Suppressor macrophage (primary cell): ENCODE measurements around the gene PEX11B.
"Not testable (repeated sequence)": the region's sequence is repeated elsewhere in the genome, so short reads cannot be mapped to it uniquely, and the experiment has no call there.

Experiments
- DNase-seq, 4 experiments: peaks; one replicate each; pipeline ENCODE4 v3.0.0-alpha.2; 2020 to 2022

PEX11B gene

DNA sequence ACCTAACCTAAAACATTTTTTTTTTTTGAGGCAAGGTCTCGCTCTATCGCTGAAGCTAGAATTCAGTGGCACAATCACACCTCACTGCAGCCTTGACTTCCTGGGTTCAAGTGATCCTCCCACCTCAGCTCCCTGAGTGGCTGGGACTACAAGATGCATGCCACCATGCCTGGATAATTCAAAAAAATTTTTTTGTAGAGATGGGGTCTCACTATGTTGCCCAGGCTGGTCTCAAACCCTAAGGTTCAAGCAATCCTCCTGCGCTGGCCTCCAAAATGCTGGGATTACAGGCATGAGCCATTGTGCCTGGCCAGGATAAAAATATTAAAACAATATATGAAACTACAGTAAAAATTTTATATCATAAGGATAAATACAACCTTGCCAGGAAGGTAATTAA lies 34.4 kb upstream of the PEX11B start:
- no peak for DNase-seq

DNA sequence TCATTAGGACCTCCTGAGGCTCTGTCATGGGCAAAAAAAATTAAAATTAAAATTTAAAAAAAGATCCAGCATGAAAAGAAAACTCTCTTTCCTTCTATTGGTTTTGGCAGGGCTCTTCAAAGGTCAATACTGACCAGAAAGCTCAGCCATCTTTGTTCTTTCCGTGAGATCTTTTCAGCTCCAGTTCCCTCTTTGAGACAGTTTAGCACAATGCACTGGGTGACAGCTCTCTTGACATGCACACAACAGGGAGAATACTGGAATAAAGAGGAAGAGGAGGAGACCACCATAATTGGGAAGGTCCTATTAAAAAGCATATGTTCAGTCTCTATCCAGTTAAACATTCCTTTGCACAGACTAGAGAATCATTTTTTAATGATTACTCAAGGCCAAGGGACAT lies 33.0 kb upstream of the PEX11B start:
- DNase-seq, result no peak

DNA sequence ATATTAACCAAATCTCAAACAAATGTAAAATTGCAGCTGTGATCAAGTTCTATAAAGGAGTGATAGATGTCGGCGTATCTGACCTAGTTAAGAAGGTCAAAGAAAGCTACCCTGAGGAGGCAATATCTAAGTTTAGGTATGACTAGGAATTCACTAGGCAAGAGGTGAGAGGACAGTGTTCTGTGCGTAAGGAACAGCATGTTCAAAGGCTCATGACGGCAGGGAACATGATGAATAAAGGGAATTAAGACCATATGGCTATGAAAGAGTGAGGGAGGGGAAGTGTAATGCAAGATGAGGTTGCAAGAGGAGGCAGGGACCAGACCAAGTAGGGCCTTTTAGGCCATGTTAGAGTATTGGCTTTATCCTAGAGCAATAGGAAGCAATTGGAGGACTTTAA lies 30.7 kb upstream of the PEX11B start:
- no peak for DNase-seq

DNA sequence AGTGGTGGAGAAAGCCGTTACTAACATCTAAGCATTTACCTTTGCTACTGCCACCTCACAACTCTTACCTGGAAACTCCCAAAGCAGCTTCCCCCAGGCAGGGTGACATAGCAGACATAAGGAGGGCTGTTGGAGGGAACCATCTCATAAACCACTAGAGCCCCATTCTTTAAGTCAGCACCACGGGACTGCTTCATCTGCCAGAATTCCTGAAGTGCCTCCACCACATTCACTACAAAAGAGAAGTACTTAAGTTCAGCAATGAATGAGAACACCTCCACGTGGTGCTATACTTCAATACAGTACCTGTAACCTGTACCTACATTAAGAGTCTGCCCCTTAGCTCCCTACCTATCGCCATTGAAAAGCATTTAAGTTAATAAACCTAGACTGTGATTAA lies 29.0 kb upstream of the PEX11B start:
- no peak for DNase-seq

DNA sequence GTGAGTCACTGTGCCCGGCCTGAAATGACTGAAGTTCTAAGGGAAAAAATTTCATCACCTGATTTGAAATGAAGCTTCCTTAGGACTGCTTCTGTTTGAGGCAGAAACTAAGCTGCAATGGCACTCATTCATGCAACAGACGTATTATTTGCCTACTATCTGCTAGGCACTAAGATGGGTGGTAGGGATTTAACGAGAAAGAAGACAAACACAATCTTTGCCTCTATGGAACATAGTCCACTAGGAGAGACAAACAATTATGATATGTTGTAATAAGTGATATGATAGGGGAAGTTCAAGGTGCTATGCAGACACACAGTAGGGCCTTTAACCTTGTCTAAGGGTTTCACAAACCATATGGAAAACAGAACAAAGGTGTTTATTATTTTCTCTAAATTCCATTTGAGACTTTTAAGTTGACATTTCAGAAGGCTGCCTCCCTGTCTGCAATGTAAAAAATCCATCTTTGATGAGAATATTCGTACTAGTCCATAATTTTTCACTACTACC lies 28.0 kb upstream of the PEX11B start:
- DNase-seq, result no peak

DNA sequence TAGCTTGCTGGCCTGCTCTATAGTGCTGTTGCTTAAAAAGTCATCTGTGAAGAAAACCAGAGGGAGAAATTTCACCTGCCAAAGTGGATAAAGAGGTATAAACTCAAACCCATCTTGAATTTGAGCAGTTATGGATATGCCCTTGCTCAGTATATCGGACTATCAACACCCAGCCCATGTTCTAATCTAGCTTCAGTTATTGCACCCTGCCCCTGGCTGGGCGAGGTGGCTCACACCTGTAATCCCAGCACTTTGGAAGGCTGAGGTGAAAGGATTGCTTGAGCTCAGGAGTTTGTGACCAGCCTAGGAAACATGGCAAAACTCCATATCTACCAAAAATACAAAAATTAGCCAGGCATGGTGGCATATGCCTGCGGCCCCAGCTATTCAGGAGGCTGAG lies 26.0 kb upstream of the PEX11B start:
- DNase-seq, result no peak

DNA sequence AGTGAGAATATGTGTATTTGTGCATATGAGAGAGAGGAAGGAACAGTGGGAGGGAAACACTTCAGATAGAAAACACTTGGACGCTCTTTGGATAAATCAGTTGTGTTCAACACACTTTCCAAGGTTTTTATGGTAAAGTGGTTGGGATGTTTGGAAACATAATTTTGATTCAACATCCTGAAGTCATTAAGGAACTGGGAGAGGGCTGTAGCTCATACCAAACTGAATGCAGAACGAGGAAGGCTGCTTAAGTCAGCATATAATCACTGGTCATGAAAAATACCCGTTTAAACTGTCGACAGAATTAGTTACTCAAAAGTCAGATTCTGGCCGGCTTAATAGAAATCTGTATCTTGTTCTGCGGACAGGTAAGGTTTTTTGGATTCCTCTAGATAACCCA lies 24.4 kb upstream of the PEX11B start:
- DNase-seq, result no peak

DNA sequence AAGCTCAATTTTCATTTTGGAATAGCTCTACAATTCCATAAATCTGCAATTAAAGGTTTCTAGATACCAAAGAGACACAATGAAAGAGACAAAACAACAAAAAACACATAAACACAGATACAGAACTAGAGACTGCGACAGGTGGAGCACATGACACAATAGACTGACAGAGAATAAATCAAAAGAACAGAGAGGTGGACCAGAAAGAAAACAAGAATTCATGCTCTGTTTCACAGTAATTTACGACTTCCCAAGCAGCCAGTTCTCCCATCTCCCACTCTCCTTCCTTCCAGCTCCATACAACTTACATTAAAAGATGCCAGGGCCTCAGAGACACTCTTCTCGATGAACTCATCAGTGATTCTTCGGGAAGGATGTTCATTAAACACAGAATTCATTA lies 23.9 kb upstream of the PEX11B start:
- DNase-seq, result no peak

DNA sequence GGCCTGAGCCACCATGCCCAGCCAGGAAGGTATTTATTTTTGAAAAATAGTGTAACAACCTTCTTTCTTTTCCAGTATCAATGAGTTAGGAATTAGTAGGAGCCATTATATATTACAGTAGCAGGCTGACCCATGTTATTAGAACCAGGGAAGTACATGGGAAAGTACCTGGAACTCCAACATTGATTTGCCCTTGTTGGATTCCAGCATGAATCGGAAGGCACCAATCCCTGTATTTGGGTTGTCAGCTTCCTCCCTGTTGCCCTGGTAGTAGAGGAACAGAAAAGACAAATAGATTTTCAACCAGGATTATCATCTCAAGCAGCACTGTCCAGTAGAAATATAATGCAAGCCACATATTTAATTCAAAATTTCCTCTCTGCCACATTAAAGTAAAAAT lies 18.9 kb upstream of the PEX11B start:
- no peak for DNase-seq

DNA sequence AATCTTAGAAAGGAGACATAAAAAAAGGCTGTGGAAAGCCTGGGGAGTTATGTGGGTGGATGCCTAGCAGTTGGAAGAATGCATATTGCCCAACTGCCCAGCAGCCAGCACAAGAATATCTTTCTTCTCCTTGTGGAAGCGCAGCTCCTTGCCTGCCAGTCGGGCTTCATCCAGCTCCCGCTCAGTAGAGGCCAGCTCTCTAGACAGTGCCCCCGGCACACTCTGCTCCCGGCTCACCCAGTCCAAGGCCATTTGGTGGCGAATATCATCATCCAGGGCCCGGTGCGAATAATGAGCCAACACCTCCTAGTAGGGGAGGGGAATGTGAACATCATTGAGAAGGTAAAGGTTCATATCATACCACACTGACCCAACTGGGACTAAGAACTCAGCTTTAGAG lies 17.7 kb upstream of the PEX11B start:
- DNase-seq, result peak in 1 of 4 experiments; percentile 10

DNA sequence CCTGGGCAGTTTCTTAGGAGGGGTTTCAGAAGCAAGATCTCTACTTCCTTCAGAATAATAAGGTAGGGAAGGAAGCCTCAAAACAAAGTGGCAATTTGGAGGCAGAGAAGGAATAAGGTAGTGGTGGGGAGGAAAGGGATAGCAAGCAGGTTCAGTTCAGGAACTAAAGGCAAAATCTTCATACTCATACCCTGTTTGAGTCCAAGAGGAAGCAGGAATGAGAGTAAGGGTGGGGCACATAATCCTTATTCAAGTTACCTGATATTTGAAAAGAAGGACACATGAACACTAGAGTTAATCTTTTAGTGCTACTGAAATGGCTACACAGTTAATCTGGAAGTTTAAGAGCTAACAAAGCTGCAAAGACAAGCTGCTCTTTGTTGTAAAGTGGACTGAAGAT lies 17.2 kb upstream of the PEX11B start:
- DNase-seq, result no peak

DNA sequence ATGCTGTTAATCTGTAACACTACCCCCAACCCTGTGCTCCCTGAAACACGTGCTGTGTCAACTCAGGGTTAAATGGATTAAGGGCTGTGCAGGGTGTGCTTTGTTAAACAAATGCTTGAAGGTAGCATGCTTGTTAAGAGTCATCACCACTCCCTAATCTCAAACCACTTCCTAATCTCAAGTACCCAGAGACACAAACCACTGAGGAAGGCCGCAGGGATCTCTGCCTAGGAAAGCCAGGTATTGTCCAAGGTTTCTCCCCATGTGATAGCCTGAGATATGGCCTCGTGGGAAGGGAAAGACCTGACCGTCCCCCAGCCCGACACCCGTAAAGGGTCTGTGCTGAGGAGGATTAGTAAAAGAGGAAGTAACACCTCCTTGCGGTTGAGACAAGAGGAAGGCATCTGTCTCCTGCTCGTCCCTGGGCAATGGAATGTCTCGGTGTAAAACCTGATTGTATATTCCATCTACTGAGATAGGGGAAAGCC lies 14.0 kb upstream of the PEX11B start:
- DNase-seq, result not testable (repeated sequence)

DNA sequence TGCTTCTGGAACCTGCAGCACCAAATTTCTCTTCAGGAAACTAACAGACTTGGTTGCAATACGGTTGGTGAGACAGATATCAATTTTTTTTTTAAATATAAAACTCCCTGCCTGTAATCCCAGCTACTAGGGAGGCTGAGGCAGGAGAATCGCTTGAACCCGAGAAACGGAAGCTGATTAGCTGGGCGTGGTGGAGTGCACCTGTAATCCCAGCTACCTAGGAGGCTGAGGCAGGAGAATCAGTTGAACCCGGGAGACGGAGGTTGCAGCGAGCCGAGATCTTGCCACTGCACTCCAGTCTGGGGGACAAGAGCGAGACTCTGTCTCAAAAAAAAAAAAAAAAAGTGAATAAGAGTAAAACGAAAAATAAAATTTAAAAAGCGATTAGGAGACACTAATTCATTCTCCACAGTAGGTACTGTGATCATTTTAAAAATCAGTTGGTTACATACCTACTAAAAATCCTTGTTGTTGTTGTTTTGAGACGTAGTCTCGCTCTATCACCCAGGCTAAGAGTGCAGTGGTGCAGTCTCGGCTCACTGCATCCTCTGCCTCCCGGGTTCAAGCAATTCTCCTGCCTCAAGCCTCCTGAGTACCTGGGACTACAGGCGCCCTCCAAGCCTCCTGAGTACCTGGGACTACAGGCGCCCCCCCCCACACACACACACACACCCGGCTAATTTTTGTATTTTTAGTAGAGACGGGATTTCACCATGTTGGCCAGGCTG lies 9.6 kb upstream of the PEX11B start:
- no peak for DNase-seq

DNA sequence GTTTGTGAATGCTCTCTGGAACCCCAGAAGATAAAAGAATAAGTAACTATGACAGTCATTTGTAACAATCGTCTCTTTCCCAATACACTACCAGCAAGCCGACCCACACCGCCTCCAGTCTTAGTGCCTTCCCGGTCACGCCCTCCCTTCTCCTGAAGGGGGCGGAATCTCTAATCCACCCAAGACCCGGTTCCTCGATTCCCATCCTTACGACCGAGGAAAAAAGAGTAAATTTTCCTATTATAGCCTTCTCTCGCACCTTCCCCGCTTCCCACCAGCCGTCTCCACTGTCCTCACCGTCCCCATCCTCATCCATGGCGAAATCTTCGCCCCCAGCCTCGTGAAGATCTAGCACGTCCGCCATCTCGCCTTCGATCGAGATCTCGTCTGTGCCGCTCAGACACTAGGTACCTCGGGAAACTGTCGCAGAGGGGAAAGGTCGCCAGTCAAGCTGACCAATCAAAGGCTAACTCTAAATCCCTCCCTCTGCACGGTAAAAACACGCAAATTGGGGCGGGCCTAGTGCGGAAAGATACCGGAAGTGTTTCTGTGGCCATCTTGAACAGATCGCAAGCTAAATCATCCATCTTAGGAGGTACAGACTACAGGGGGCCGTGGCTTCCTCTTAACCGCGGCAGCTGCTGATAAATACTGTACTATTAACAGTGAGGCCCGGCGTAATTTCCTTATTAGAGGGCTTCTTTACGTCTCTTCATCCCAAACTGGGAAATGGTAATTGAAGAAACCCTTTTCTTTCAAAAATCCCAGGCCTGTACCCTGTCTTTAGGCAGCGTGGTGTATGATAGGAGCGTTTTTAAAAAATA lies 8.8 kb upstream of the PEX11B start, which contains the start of gene RBM8A:
RBM8A (minus strand) TSS at position 422 of the 824 bp plus-strand sequence; CDS start at position 364, 58 bp downstream.
- DNase-seq, result peak; percentile 96 to 99 (median 98)

DNA sequence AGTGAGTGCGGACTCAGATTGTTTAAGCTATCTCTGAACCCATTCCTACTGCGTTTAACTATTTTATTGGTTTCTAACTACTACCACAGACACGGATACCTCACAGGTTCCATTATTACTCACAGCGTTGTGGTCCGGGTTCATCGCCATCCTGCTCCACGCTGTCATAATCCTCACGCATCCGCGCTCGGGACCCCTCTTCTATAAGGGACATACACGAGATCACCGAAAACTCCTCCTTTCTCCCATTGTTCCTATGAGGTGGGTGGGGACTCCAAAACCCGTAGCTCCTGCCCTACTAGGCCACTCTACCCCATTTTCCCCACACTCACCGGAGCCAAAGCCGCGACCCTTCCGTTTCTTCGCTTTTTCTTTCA lies 8.2 kb upstream of the PEX11B start:
- DNase-seq, result no peak

DNA sequence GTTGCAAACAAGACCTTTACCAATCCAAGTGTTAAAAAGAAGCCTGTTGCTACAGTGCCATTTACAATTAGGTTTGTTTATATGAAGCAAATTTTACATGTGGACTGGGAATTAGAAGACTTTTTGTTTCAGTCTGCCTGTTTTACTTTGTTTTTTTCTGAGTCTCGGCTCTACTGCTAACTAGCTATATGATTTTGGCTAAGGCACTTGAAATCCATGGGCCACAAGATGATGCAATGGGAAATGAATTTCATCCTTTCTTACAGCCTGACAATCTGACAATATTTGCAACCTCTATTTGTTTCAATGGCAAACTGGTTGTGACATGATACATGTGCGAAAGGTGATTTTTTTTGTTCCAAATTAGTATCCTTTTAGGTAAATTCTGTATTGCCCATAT lies 3.7 kb upstream of the PEX11B start:
- DNase-seq, result no peak

DNA sequence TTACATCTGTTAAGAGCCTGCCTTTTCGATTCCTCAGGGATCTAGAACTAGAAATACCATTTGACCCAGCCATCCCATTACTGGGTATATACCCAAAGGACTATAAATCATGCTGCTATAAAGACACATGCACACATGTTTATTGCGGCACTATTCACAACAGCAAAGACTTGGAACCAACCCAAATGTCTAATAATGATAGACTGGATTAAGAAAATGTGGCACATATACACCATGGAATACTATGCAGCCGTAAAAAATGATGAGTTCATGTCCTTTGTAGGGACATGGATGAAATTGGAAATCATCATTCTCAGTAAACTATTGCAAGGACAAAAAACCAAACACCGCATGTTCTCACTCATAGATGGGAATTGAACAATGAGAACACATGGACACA lies 1.8 kb upstream of the PEX11B start:
- DNase-seq, result not testable (repeated sequence)

DNA sequence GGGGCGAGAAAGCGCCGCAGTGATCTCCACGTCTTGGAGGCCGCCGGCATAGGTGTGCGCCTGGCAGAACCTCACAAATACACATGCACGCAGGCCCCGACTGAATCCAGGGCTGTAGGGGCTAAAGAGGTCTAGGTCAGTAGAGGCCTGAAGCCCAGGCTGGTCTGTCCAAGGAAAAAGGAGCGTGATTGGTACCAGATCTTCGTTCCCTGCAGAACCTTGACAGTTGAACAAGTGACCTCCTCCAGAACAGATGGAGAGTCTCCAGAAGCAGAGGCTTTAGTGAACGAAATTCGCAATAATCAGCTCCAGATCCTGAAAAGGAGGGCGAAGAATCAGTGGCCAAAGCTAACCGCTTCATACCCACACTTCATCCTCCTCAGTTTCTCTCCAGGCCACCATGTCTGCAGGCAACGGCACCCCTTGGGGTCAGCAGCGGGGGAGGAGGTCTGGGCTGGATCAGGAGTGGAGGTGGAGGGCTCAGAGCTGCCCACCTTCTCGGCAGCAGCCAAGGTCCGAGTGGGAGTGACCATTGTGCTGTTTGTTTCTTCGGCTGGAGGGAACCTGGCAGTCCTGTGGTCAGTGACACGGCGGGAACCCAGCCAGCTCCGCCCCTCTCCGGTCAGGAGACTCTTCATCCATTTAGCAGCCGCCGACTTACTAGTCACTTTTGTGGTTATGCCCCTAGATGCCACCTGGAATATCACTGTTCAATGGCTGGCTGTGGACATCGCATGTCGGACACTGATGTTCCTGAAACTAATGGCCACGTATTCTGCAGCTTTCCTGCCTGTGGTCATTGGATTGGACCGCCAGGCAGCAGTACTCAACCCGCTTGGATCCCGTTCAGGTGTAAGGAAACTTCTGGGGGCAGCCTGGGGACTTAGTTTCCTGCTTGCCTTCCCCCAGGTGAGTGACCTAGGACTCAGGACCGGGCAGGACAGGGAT lies 749 bp upstream of the PEX11B start:
- DNase-seq, result peak; percentile 52 to 70 (median 58)

DNA sequence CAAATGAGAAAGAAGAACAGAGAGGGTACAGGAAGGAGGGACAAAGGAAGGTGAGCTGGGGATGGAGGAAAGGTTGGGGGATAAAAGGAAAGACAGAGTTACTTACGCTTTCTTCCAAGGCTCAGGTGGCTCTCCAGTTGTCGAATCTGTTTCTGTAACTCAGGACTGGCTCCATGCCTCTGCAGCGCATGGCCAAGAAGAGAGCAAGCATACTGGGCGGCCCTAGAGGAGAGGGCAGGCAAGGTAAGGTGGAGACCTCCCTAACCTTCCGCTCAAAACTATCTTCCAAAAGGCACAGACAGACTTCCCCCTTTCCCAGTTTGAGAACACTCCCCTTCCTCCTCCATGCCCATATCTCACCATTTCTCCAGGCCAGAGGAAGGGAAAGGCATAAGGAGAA lies 922 bp downstream of the PEX11B start:
- peak in 1 of 4 experiments; percentile 13 for DNase-seq

DNA sequence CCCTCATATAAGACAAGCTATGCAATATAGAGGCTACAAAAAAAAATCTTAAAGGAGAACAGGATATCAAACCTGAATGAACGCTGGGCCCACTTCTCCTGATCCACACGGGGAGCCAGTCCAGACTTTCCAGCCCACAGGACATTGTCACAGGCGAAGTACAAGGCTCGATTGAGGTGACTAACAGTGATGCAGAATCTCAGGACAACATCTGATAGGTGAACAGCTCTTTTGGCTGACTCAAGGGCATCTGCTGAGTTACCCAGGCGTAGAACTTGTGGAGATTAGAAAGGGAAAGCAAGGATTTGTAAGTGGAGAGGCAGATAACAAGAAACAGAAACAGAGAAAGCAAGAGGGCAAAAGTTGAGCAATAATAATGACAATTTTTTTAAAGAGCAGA lies 1.8 kb downstream of the PEX11B start:
- DNase-seq, result no peak

DNA sequence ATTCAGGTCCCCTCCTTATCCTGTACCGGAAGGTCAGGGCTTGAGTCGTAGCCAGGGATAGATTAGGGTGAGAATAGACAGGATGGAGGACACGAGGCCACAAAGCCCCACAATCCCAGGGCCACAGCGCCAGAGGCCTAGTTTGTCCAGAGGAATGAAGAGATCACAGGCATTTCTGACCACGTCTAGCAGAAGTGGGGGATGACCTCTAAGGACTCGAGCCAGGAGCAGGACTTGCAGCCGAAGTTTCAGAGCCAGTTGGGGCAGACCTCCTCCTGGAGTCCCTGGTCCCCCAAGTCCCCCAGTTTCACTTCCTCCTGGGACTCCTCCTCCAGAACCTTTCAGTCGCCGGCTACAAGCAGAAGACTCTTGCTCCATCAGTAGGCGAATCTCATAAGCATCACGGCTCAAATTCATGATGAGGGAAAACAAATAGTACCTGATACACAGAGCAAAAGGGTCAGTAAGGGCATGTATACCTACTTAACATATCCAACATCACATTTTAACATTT lies 6.3 kb downstream of the PEX11B start:
- DNase-seq, result no peak

DNA sequence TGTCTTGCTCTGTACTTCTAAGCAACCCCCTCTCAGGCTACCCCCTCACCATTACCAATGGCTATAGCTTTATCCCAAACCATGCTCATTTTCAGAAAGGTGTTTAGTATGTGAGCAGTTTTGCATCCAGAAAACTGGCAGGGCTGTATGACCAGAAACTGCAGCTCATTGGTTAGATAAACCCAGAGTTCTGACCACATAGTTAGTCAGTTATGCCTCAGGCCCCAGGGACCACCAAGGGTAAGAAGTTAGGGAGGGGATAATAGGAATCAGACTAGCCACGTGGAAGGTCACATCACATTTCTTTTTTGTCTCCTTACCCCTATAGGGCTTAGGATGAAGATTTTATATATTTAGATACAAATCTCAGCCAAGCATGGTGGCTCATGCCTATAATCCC lies 9.9 kb downstream of the PEX11B start:
- DNase-seq, result no peak
